Camera-type eye (tissue), 1 donor: ENCODE data around the gene RAB3GAP1. TPM values are rescaled to one million over a fixed set of nuclear protein-coding genes. Genes with fewer than 3 reads are reported as not detected.

Source experiments
- total RNA-seq: library from RNA; depleted of rRNA; stranded (reverse); fragments of >200 nt; gene quantifications from one replicate; pipeline ENCODE4 v1.2.3, GENCODE V29; 2014

RAB3GAP1 gene
- total RNA-seq = 93.3 TPM

GRCh38 chr2:135052042-135052876 is at the start of gene RAB3GAP1:
Gene RAB3GAP1, plus strand, starts transcription at chr2:135052292. Its CDS starts 16 bp downstream, at chr2:135052308.

GRCh38 chr2:135047300-135047699 is 4.8 kb upstream of the RAB3GAP1 start, which contains the start of gene MAP3K19:
Gene MAP3K19, minus strand, starts transcription at chr2:135047447. Its CDS starts 22,800 bp downstream, at chr2:135024647.

Other genes starting within 250 kb of the RAB3GAP1 start
- gene ACMSD, start 213.7 kb upstream of the RAB3GAP1 start, total RNA-seq = not detected
- 103 TPM for gene CCNT2, start 133.5 kb upstream of the RAB3GAP1 start, total RNA-seq
- gene MAP3K19, start 4.8 kb upstream of the RAB3GAP1 start, total RNA-seq = 0.11 TPM